OCI-LY7 (cell line): ENCODE results near the gene GRHL3. TPM values are rescaled to one million over a fixed set of nuclear protein-coding genes. Genes with fewer than 3 reads are reported as not detected.
A peak's percentile ranks its signal among the peaks of the same experiment; 100 is the strongest.

ENCODE experiments used
- BruUV-seq: library from RNA; stranded (reverse); fragments of 400-500 nt; replicated peaks from 2 replicates; lab custom pipeline; 2021; lab: Mats Ljungman, UMichigan
- CTCF ChIA-PET: fragments of 300-600 bp; sonication (Branson Sonifier 250); formaldehyde crosslinking; loops from one replicate; lab custom pipeline; 2022; ENCODE audit warnings: antibody characterized with exemption; ENCODE audit not compliant: unreplicated experiment; lab: Charles Lee
- POLR2A ChIA-PET: fragments of 300-600 bp; sonication (Branson Sonifier 250); formaldehyde crosslinking; loops from one replicate; lab custom pipeline; 2022; ENCODE audit warnings: antibody characterized with exemption; lab: Charles Lee
- DNase-seq: peaks from one replicate; pipeline ENCODE4 v3.0.0-alpha.2; 2015; ENCODE audit warnings: low spot score
- H2AFZ ChIP-seq: fragments of 200-600 bp; sonication (generic), shearing (Covaris generic); 2 replicates; pipeline ENCODE4 v1.6.1; 2014; ENCODE audit warnings: mild to moderate bottlenecking, antibody characterized with exemption, low read length, moderate library complexity
- H3K27ac ChIP-seq: fragments of 200-600 bp; sonication (generic); 2 replicates; pipeline ENCODE4 v1.5.1; 2014; ENCODE audit warnings: mixed run types, low read depth, mild to moderate bottlenecking, moderate library complexity, low read length, inconsistent platforms; ENCODE audit not compliant: poor library complexity, severe bottlenecking
- H3K36me3 ChIP-seq: fragments of 200-600 bp; sonication (generic); 2 replicates; pipeline ENCODE4 v1.6.1; 2014; ENCODE audit warnings: mild to moderate bottlenecking, antibody characterized with exemption, low read length, moderate library complexity, mixed read lengths; ENCODE audit not compliant: insufficient read depth
- H3K4me1 ChIP-seq: fragments of 200-600 bp; sonication (generic); 2 replicates; pipeline ENCODE4 v1.5.1; 2014; ENCODE audit warnings: mild to moderate bottlenecking, low read length; ENCODE audit not compliant: insufficient read depth, poor library complexity, severe bottlenecking
- H3K4me2 ChIP-seq: fragments of 200-600 bp; sonication (generic); 2 replicates; pipeline ENCODE4 v1.6.1; 2014; ENCODE audit warnings: mild to moderate bottlenecking, low read length
- H3K4me3 ChIP-seq: fragments of 200-600 bp; sonication (generic); 2 replicates; pipeline ENCODE4 v1.5.1; 2014; ENCODE audit warnings: mild to moderate bottlenecking, low read depth, low read length; ENCODE audit not compliant: poor library complexity, severe bottlenecking
- H3K79me2 ChIP-seq: fragments of 200-600 bp; sonication (generic); 2 replicates; pipeline ENCODE4 v1.6.1; 2016; ENCODE audit warnings: low read depth, mild to moderate bottlenecking, low read length, moderate library complexity, mixed read lengths; ENCODE audit not compliant: insufficient read depth
- H3K9me2 ChIP-seq: fragments of 200-600 bp; sonication (generic); 2 replicates; pipeline ENCODE4 v1.6.1; 2016; ENCODE audit warnings: mild to moderate bottlenecking, low read length, mixed read lengths; ENCODE audit not compliant: insufficient read depth
- H3K9me3 ChIP-seq: fragments of 200-600 bp; sonication (generic); 2 replicates; pipeline ENCODE4 v1.6.1; 2014; ENCODE audit warnings: mild to moderate bottlenecking, mixed run types, low read length, mixed read lengths
- H4K20me1 ChIP-seq: fragments of 200-600 bp; sonication (generic); 2 replicates; pipeline ENCODE4 v1.6.1; 2014; ENCODE audit warnings: mild to moderate bottlenecking, antibody characterized with exemption, low read length, moderate library complexity, mixed read lengths; ENCODE audit not compliant: insufficient read depth
- CTCF ChIP-seq: fragments of 200-600 bp; sonication (generic); conservative IDR thresholded peaks from 2 replicates; pipeline ENCODE4 v1.5.1; 2014; ENCODE audit warnings: mild to moderate bottlenecking, antibody characterized with exemption, low read length, moderate library complexity, mixed read lengths
- EZH2phosphoT487 ChIP-seq: fragments of 200-600 bp; sonication (generic); IDR thresholded peaks from 2 replicates; pipeline ENCODE4 v1.6.1; 2018; ENCODE audit warnings: low read depth, borderline replicate concordance, mild to moderate bottlenecking, mixed run types, antibody characterized with exemption, low read length, moderate library complexity, mixed read lengths
- intact Hi-C: fragments of 100-400 bp; cut with micrococcal nuclease; formaldehyde crosslinking; loops from one replicate; pipeline ENCODE4 v1.10.0; 2022; ENCODE audit not compliant: unreplicated experiment
- total RNA-seq, 2 experiments: library from RNA; depleted of rRNA in 1 of 2; stranded (reverse); fragments of >200 nt in 1 of 2; shearing (Covaris generic) in 1 of 2; gene quantifications; 2 replicates each; pipeline ENCODE4 v1.2.3, GENCODE V29; 2014 to 2022

Gene GRHL3
- total RNA-seq, 2 experiments from 2014 or later = 0.09 to 0.65 TPM

GRCh38 chr1:24317081-24317480 is 2.1 kb upstream of the GRHL3 start:
- ChIA-PET CTCF (no interaction called here), POLR2A (interaction anchor here (0.6 kb wide), 3 partner anchors 55 to 383 kb away, joined by 3 to 4 read pairs (median 3); no protein-coding TSS in a partner anchor)
- H3K9me2 ChIP-seq = no peaks in the 10 kb centered on the region
- intact Hi-C loops = no loop called here
- TF ChIP-seq EZH2phosphoT487 (no peak), CTCF (0 out of 2 replicates have a peak, but pooled peaks have one; percentile 12)
- DNase-seq = no peak
- H3K4me2 ChIP-seq = no peak overlapping the region
- H2AFZ ChIP-seq = no peak overlapping the region
- no peaks in the 10 kb centered on the region for H3K9me3 ChIP-seq
- no peak overlapping the region for H3K27ac ChIP-seq
- no peaks in the 10 kb centered on the region for H3K36me3 ChIP-seq
- H4K20me1 ChIP-seq = no peaks in the 10 kb centered on the region
- H3K79me2 ChIP-seq = no peaks in the 10 kb centered on the region
- H3K4me3 ChIP-seq = no peak overlapping the region
- no TSS peak for BruUV-seq
- H3K4me1 ChIP-seq = peaks cover 29% of the 10 kb centered on the region

- no peak for DNase-seq
- no peak overlapping the region for H3K27ac ChIP-seq
- H3K4me2 ChIP-seq = peak overlapping the region; percentile 29; the same call in 1 of the 2 replicates
- no TSS peak for BruUV-seq
- TF ChIP-seq EZH2phosphoT487 (no peak), CTCF (no peak)
- peaks cover 39% of the 10 kb centered on the region for H3K4me1 ChIP-seq
- no peaks in the 10 kb centered on the region for H3K9me3 ChIP-seq
- CTCF ChIA-PET = interaction anchor here (0.6 kb wide), 1 partner anchor 60 kb away, joined by 3 read pairs; no protein-coding TSS in a partner anchor
- H3K79me2 ChIP-seq = no peaks in the 10 kb centered on the region
- H4K20me1 ChIP-seq = no peaks in the 10 kb centered on the region
- no peaks in the 10 kb centered on the region for H3K36me3 ChIP-seq
- POLR2A ChIA-PET = interaction anchor here (0.6 kb wide), 1 partner anchor 30 kb away, joined by 4 read pairs; no protein-coding TSS in a partner anchor
- intact Hi-C loops = no loop called here
- no peak overlapping the region for H3K4me3 ChIP-seq
- H3K9me2 ChIP-seq = no peaks in the 10 kb centered on the region
- H2AFZ ChIP-seq = no peak overlapping the region; the same call in 1 of the 2 replicates
Observed at GRCh38 chr1:24317956-24318614, 1.1 kb upstream of the GRHL3 start.
